Hepatocyte (in vitro differentiated cells): Measurements from ENCODE around the gene ALDH18A1.
A peak's percentile ranks its signal among the peaks of the same experiment; 100 is the strongest.

Experiments
- EZH2 ChIP-seq: fragments of 200-600 bp; sonication (generic); IDR thresholded peaks from 2 replicates; pipeline ENCODE4 v1.6.1; 2016; ENCODE audit warnings: antibody characterized with exemption, mild to moderate bottlenecking, borderline replicate concordance
- TF ChIP-seq, protein P1 (sequence below): fragments of 200-600 bp; sonication (generic); IDR thresholded peaks from 2 replicates; pipeline ENCODE4 v1.5.1; 2016; ENCODE audit warnings: antibody characterized with exemption, mild to moderate bottlenecking; ENCODE audit not compliant: poor library complexity

DNA sequence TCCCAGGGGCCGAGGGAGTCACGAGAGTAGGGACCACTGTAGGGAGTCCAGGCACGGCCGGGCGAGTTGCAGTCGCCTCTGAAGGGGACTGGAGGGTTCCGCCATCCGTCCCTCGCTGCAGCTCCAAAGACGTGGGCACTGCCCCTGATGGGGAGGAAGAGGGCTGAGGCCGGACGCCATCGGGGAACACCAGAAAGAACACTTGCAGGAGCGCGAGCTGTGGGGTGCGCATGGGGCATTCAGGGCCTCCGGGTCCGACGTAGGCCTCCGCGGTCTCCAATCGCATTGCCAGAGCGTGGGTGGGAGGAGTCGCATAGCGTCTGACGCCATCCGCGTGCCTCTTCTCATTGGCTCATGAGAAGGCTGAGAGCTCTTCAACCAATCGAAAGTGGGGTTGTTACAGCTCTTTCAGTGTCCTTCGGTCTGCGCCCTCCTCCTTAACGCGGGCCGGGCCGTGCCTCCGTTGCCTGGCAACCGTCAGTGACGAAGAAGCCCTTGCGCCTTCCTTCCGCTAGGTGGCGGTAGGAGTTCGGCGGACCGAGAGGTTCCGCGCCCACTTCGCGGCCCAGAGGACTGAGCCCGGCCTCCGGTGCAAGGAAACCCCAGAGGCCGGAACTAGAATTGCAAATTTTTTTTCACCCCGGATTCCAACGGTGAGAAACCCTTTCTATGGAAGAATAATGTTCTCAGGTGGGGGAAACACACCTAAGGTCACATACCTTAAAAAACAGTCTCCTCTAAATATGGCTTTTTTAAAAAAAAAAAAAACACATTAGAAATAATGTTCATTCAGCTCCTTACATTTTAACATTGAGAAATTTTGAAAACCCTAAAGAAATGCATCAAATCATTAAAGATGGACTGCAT, 37.4 kb upstream of the ALDH18A1 start, which contains the start of gene TCTN3:
- TF ChIP-seq, protein P1, sequence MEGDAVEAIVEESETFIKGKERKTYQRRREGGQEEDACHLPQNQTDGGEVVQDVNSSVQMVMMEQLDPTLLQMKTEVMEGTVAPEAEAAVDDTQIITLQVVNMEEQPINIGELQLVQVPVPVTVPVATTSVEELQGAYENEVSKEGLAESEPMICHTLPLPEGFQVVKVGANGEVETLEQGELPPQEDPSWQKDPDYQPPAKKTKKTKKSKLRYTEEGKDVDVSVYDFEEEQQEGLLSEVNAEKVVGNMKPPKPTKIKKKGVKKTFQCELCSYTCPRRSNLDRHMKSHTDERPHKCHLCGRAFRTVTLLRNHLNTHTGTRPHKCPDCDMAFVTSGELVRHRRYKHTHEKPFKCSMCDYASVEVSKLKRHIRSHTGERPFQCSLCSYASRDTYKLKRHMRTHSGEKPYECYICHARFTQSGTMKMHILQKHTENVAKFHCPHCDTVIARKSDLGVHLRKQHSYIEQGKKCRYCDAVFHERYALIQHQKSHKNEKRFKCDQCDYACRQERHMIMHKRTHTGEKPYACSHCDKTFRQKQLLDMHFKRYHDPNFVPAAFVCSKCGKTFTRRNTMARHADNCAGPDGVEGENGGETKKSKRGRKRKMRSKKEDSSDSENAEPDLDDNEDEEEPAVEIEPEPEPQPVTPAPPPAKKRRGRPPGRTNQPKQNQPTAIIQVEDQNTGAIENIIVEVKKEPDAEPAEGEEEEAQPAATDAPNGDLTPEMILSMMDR, result peak; percentile 100
- TF ChIP-seq EZH2, result no peak
